ENCODE measurements around the gene DLX3. TPM values are rescaled to one million over a fixed set of nuclear protein-coding genes. Genes with fewer than 3 reads are reported as not detected.

Gene DLX3
- total RNA-seq, 1 experiment from 2014 or later: not detected

DNA sequence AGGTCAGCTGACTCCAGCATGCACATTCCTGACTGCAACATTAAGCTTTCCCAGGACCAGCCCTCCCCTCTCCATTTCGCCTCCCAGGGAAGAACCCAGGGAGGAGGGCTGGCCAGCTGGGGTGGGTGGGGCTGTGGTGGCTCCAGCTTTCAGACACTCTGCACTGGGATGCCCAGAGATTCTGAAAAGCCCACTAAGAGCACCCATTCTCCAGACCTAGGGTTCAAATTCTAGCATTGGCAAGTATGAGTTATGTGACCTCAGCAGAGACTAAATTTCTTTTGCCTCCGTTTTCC, 7.8 kb downstream of the DLX3 start:
- POLR2A ChIA-PET (ENCODE audit: low non-redundant PET): no interaction called here
- Histone ChIP-seq H3K4me3 (ENCODE audit: low read depth, low read length, poor library complexity, severe bottlenecking) (no peak overlapping the region), H3K27ac (ENCODE audit: low read depth, low read length, poor library complexity, severe bottlenecking) (no peak overlapping the region), H3K4me1 (ENCODE audit: insufficient read depth, low read length, poor library complexity, severe bottlenecking) (no peaks in the 10 kb centered on the region), H3K36me3 (ENCODE audit: insufficient read depth, low read length, poor library complexity, severe bottlenecking) (no peaks in the 10 kb centered on the region), H3K27me3 (replicated peaks; ENCODE audit: insufficient read depth, low read depth, low read length, poor library complexity) (peaks cover 37% of the 10 kb centered on the region), H3K9me3 (ENCODE audit: low read depth, low read length, poor library complexity, severe bottlenecking) (no peaks in the 10 kb centered on the region)
- no peak for DNase-seq (ENCODE audit: low spot score)
- TF ChIP-seq EZH2 (IDR thresholded peaks at IDR 0.05; ENCODE audit: borderline replicate concordance, low read depth, low read length, poor library complexity, severe bottlenecking): no peak
- TF ChIP-seq, protein P1, sequence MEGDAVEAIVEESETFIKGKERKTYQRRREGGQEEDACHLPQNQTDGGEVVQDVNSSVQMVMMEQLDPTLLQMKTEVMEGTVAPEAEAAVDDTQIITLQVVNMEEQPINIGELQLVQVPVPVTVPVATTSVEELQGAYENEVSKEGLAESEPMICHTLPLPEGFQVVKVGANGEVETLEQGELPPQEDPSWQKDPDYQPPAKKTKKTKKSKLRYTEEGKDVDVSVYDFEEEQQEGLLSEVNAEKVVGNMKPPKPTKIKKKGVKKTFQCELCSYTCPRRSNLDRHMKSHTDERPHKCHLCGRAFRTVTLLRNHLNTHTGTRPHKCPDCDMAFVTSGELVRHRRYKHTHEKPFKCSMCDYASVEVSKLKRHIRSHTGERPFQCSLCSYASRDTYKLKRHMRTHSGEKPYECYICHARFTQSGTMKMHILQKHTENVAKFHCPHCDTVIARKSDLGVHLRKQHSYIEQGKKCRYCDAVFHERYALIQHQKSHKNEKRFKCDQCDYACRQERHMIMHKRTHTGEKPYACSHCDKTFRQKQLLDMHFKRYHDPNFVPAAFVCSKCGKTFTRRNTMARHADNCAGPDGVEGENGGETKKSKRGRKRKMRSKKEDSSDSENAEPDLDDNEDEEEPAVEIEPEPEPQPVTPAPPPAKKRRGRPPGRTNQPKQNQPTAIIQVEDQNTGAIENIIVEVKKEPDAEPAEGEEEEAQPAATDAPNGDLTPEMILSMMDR (conservative IDR thresholded peaks at IDR 0.05; ENCODE audit: low read depth, low read length): no peak
- intact Hi-C loops (cut with micrococcal nuclease; ENCODE audit: unreplicated experiment): no loop called here
- BruUV-seq (replicated peaks): no TSS peak
- CTCF ChIA-PET: no interaction called here

DNA sequence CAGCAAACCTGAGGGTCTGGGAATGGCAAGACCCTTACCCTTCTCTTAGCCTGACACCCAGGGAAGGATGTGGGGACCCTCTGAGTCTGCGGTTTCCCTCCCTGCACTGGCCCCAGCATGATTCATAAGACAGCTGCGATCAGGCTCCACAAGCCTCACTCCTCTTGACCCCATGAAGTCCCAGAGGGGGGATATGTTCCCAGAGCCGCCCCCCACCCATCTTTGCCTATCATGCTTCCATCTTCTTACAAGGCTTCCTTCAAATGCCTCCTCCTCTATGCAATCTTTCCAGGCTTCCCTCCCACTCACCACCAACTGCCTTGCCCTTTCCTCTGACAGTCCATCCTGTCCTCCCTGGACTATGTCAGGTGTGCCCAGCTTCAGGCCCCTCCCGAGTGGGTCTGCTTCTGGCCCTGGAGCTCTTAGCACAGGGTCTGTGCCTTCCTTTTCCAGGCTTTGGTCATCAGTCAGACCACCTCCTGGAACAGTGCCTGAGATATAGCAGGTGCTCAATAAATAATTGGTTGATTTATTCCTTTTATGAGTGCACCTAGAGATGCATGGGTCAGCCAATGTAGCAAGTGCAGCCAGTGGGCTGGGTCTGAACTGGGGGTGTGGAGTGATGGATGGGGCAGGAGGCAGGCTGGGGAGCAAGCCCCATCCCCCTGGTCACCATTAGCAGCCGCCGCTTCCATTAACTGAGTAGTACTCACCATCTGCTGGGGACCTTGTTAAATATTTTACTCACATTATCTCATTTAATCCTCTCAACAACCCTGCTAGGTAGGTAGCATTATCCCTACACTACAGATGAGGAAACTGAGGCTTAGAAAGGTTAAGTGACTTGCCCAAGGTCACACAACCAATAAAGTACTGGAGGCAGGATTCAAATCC, 8.4 kb downstream of the DLX3 start:
- Histone ChIP-seq H3K4me1 (ENCODE audit: insufficient read depth, low read length, poor library complexity, severe bottlenecking) (no peaks in the 10 kb centered on the region), H3K27me3 (replicated peaks; ENCODE audit: insufficient read depth, low read depth, low read length, poor library complexity) (peaks cover 31% of the 10 kb centered on the region), H3K27ac (ENCODE audit: low read depth, low read length, poor library complexity, severe bottlenecking) (no peak overlapping the region), H3K36me3 (ENCODE audit: insufficient read depth, low read length, poor library complexity, severe bottlenecking) (no peaks in the 10 kb centered on the region), H3K9me3 (ENCODE audit: low read depth, low read length, poor library complexity, severe bottlenecking) (no peaks in the 10 kb centered on the region), H3K4me3 (ENCODE audit: low read depth, low read length, poor library complexity, severe bottlenecking) (no peak overlapping the region)
- ChIA-PET CTCF (no interaction called here), POLR2A (ENCODE audit: low non-redundant PET) (no interaction called here)
- no TSS peak for BruUV-seq (replicated peaks)
- intact Hi-C loops (cut with micrococcal nuclease; ENCODE audit: unreplicated experiment): no loop called here
- no peak for DNase-seq (ENCODE audit: low spot score)
- TF ChIP-seq, protein P1 (conservative IDR thresholded peaks at IDR 0.05; ENCODE audit: low read depth, low read length): no peak
- no peak for TF ChIP-seq EZH2 (IDR thresholded peaks at IDR 0.05; ENCODE audit: borderline replicate concordance, low read depth, low read length, poor library complexity, severe bottlenecking)

DNA sequence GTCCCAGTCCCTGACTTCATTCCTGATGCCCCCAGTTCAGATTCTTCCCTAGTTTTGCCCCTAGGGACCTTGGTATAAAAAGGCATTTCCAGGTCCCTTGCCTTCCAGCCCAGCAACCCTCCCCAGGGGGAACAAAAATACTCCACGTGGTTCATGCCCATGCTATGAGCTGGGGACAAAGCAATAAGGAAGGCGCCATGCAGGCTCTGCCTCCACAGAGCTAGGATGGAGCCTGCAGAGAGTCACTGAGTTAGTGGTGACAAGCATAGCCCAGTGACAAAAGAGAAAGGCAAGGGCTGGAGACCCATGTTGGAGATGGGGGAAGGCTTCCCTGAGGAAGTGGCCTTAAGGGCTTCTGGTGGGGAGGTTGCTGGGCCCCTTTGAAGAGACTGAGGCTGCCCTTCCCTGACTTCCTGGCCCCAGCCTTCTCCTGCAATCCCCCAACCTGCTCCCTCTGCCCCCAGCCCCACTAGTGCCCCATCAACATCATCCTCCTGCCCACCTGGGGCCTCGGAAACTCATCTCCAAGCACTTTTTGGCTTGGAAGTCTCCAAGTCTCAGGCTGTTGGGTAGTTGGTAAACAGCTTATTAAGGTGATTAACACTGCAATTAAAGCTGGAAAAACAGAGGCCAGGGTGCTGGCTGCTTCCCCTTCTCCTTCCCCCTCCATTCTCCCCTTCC, 9.6 kb downstream of the DLX3 start:
- Histone ChIP-seq H3K27me3 (replicated peaks; ENCODE audit: insufficient read depth, low read depth, low read length, poor library complexity) (peaks cover 19% of the 10 kb centered on the region), H3K4me3 (ENCODE audit: low read depth, low read length, poor library complexity, severe bottlenecking) (no peak overlapping the region), H3K36me3 (ENCODE audit: insufficient read depth, low read length, poor library complexity, severe bottlenecking) (no peaks in the 10 kb centered on the region), H3K27ac (ENCODE audit: low read depth, low read length, poor library complexity, severe bottlenecking) (no peak overlapping the region), H3K4me1 (ENCODE audit: insufficient read depth, low read length, poor library complexity, severe bottlenecking) (no peaks in the 10 kb centered on the region), H3K9me3 (ENCODE audit: low read depth, low read length, poor library complexity, severe bottlenecking) (no peaks in the 10 kb centered on the region)
- TF ChIP-seq EZH2 (IDR thresholded peaks at IDR 0.05; ENCODE audit: borderline replicate concordance, low read depth, low read length, poor library complexity, severe bottlenecking): no peak
- TF ChIP-seq, protein P1 (conservative IDR thresholded peaks at IDR 0.05; ENCODE audit: low read depth, low read length): no peak
- ChIA-PET POLR2A (ENCODE audit: low non-redundant PET) (interaction anchor here (0.7 kb wide), 1 partner anchor 147 kb away, joined by 4 read pairs; no protein-coding TSS in a partner anchor), CTCF (no interaction called here)
- intact Hi-C loops (cut with micrococcal nuclease; ENCODE audit: unreplicated experiment): no loop called here
- no TSS peak for BruUV-seq (replicated peaks)
- no peak for DNase-seq (ENCODE audit: low spot score)

Measured in A673 (cell line).